Measurements from ENCODE around the gene LRMDA. TPM values are rescaled to one million over a fixed set of nuclear protein-coding genes. Genes with fewer than 3 reads are reported as not detected.

Gene LRMDA
- total and polyA plus RNA-seq, 2 of the 8 experiments (the other 6 are each of a cell fraction or from before 2014, with no cell fraction given), result 0.86 to 2.8 TPM

DNA sequence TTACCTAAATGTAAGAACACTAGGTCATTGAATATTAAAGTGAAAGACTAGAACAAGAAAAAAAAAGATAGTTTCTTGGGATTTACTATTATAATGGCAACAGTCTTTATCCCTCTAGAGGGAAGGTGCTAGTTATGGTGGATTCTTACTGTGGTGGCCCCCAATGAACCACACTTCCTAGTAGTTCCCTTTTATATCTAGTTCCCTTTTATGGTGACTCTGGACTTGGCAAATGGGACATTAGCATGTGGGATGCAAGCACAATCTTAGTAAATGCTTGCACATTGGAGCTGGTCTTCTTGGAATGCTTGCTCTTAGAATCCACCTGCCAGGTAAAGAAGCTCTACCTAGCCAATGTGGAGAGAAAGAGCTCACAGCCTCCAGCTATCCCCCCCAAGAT lies 430.2 kb downstream of the LRMDA start (continued):
- TF ChIP-seq EP300 (IDR thresholded peaks at IDR 0.05; ENCODE audit: borderline replicate concordance in 1 of 2, low read depth in 2 of 2, low read length in 2 of 2) (no peak), TBP (IDR thresholded peaks at IDR 0.05; ENCODE audit: low read depth, low read length) (no peak), PHF8 (conservative IDR thresholded peaks at IDR 0.05; ENCODE audit: low read depth, low read length) (no peak), CBX8 (IDR thresholded peaks at IDR 0.05; ENCODE audit: borderline replicate concordance, low read depth, low read length) (no peak), GTF2F1 (IDR thresholded peaks at IDR 0.05; ENCODE audit: borderline replicate concordance, low read depth, low read length) (no peak), CHD2 (IDR thresholded peaks at IDR 0.05; ENCODE audit: low read length) (no peak)
